NT2/D1 (cell line): ENCODE measurements around the gene PSMD3.

Experiments used
- SUZ12 ChIP-seq: IDR thresholded peaks from 2 replicates; pipeline ENCODE4 v1.6.1; 2011; ENCODE audit not compliant: insufficient read length, insufficient read depth; ENCODE audit errors: extremely low read depth
- YY1 ChIP-seq: IDR thresholded peaks from 2 replicates; pipeline ENCODE4 v1.6.1; 2011; ENCODE audit not compliant: insufficient read length, insufficient read depth
- ZNF274 ChIP-seq: IDR thresholded peaks from 2 replicates; pipeline ENCODE4 v1.6.1; 2011; ENCODE audit warnings: mild to moderate bottlenecking, low read depth, low read length

- TF ChIP-seq ZNF274 (no peak), YY1 (no peak), SUZ12 (no peak)
These were observed 16.8 kb upstream of the PSMD3 start for GRCh38 chr17:39963829-39964228.
